KG1 (cell line): ENCODE measurements around the gene RANBP3.
"Not testable (repeated sequence)": the region's sequence is repeated elsewhere in the genome, so short reads cannot be mapped to it uniquely, and the experiment has no call there.

Experiments used
- DNase-seq: peaks from one replicate; lab custom pipeline; 2025; lab: John Stamatoyannopoulos, UW

The RANBP3 gene

GRCh38 chr19:5882421-5882968 lies 95.4 kb downstream of the RANBP3 start:
- DNase-seq: no peak

GRCh38 chr19:5881543-5882299 lies 96.2 kb downstream of the RANBP3 start:
- DNase-seq: no peak

- DNase-seq: no peak
These were observed 97.3 kb downstream of the RANBP3 start for GRCh38 chr19:5880604-5881078.

GRCh38 chr19:5880196-5880595 lies 97.7 kb downstream of the RANBP3 start:
- DNase-seq: no peak

GRCh38 chr19:5877882-5878281 lies 100.1 kb downstream of the RANBP3 start:
- DNase-seq: no peak

- no peak for DNase-seq
These were observed 100.5 kb downstream of the RANBP3 start for GRCh38 chr19:5877427-5877826.

GRCh38 chr19:5874496-5874895 lies 103.4 kb downstream of the RANBP3 start:
- not testable (repeated sequence) for DNase-seq

GRCh38 chr19:5873617-5874199 lies 104.2 kb downstream of the RANBP3 start:
- DNase-seq: no peak

- no peak for DNase-seq
These were observed 107.0 kb downstream of the RANBP3 start for GRCh38 chr19:5870986-5871394.

GRCh38 chr19:5867201-5868136 lies 110.5 kb downstream of the RANBP3 start:
- no peak for DNase-seq
